ENCODE measurements around the gene KLHL20. TPM values are rescaled to one million over a fixed set of nuclear protein-coding genes. Genes with fewer than 3 reads are reported as not detected.
"Not testable (repeated sequence)": the region's sequence is repeated elsewhere in the genome, so short reads cannot be mapped to it uniquely, and the experiment has no call there.

The KLHL20 gene, protein sequence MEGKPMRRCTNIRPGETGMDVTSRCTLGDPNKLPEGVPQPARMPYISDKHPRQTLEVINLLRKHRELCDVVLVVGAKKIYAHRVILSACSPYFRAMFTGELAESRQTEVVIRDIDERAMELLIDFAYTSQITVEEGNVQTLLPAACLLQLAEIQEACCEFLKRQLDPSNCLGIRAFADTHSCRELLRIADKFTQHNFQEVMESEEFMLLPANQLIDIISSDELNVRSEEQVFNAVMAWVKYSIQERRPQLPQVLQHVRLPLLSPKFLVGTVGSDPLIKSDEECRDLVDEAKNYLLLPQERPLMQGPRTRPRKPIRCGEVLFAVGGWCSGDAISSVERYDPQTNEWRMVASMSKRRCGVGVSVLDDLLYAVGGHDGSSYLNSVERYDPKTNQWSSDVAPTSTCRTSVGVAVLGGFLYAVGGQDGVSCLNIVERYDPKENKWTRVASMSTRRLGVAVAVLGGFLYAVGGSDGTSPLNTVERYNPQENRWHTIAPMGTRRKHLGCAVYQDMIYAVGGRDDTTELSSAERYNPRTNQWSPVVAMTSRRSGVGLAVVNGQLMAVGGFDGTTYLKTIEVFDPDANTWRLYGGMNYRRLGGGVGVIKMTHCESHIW
- 26.6 TPM for total RNA-seq

DNA sequence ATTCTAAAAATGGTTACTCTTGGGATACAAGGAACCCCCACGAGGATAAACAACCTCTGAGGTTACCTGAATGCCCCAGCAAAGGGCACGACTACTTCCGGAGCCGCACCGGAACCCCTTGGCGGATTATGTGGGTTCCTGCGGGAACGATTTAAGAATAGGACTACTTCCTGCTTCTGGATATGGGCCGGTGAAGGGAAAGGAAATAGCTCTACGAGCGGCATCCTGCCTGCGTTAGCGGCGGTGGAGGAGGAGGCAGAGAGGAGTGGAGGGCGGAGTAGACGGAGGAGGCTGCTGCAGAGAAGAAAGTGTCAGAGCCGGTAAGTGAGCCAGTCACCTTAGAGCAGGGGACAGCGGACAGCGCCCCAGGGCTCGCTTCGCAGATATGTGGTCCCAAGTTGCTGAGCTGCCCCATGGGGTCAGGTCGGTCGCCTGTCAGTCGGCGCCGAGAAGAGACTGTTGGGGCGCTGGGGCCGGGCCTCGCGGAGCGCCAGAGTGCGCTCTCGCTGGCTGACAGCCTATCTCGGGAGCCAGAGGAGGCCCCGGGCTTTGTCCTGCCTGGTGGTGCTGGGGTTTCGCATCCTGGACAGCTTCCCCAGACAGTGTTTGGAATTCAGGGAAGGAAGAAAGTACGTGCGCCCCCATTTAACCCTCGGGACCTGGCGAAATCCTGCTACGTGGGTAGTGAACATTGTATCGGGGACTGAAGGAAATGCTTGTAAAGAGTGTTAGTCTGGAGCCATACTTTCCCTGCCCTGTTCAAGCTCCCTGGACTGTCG is at the start of gene KLHL20:
TSS of gene KLHL20 (plus strand) at position 223 of the 779 bp plus-strand sequence. CDS start 1,063 bp downstream, outside the sequence.
- Histone ChIP-seq H3K36me3 (ENCODE audit: control insufficient read depth in 3 of 3, insufficient read depth in 3 of 3, low read length in 3 of 3) (peaks cover 0 to 3% (median 0%) of the 10 kb centered on the region in 3 donors), H3K9ac (ENCODE audit: low read depth in 1 of 3, low read length in 3 of 3) (peak within 1 kb of the TSS; percentile 90 to 96 (median 96)), H3K9me3 (ENCODE audit: control insufficient read depth in 3 of 3, low read length in 3 of 3) (no peaks in the 10 kb centered on the region), H3K27ac (ENCODE audit: low read depth, low read length) (peak within 1 kb of the TSS; percentile 84), H3K4me1 (ENCODE audit: control insufficient read depth in 3 of 3, insufficient read depth in 3 of 3, low read length in 3 of 3) (peaks cover 5 to 13% (median 6%) of the 10 kb centered on the region in 3 donors), H3K4me3 (ENCODE audit: low read length in 3 of 3) (peak within 1 kb of the TSS; percentile 84 to 93 (median 91)), H3K27me3 (ENCODE audit: control insufficient read depth in 3 of 3, insufficient read depth in 3 of 3, low read length in 3 of 3) (peaks cover 3 to 8% (median 6%) of the 10 kb centered on the region in 3 donors)

DNA sequence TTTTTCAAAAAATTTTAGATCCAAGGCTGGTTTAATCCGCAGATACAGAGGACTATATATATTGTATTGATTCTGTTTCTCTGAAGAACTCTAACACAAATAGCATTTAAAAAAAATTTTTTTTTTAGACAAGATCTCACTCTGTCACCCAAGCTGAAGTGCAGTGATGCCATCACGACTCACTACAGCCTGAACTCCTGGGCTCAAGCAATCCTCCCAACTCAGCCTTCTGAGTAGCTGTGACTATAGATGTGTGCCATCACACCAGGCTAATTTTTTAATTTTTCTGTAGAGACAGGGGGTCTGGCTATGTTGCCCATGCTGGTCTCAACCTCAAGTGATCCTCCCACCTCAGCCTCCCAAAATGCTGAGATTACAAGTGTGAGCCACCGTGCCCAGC is 48.1 kb upstream of the KLHL20 start:
- Histone ChIP-seq H3K4me3 (ENCODE audit: low read length in 3 of 3) (no peak overlapping the region), H3K36me3 (ENCODE audit: control insufficient read depth in 3 of 3, insufficient read depth in 3 of 3, low read length in 3 of 3) (no peaks in the 10 kb centered on the region), H3K27ac (ENCODE audit: low read depth, low read length) (no peak overlapping the region), H3K4me1 (ENCODE audit: control insufficient read depth in 3 of 3, insufficient read depth in 3 of 3, low read length in 3 of 3) (no peaks in the 10 kb centered on the region), H3K27me3 (ENCODE audit: control insufficient read depth in 3 of 3, insufficient read depth in 3 of 3, low read length in 3 of 3) (peaks cover 5 to 18% (median 9%) of the 10 kb centered on the region in 3 donors), H3K9ac (ENCODE audit: low read depth in 1 of 3, low read length in 3 of 3) (no peak overlapping the region), H3K9me3 (ENCODE audit: control insufficient read depth in 3 of 3, low read length in 3 of 3) (no peaks in the 10 kb centered on the region)

DNA sequence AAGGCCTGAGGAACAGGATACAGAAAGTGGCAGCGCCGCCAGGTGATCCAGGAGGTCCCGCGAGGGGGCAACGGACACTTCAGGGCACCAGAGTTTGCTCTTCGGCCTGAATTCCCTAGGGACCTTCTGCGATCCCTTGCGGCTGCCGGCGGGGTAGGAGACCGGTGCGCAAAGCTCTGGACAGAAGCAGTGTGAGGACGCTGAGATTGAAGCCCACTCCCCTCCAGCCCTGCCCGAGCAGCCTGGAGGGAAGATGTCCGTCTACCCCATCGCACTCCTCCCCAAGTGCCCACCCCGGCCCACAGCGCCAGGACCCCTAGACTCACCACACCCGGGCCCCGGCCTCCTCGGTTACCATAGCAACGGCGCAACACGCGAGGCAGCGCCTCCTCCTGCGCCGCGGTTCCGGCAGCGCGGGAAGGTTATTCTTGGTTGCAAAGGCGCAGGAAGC is 45.3 kb upstream of the KLHL20 start, which contains the start of gene ANKRD45:
TSS of gene ANKRD45 (minus strand) at position 361 of the 451 bp plus-strand sequence. CDS start 10,433 bp downstream, outside the sequence.
- Histone ChIP-seq H3K27me3 (ENCODE audit: control insufficient read depth in 3 of 3, insufficient read depth in 3 of 3, low read length in 3 of 3) (peaks cover 7 to 18% (median 9%) of the 10 kb centered on the region in 3 donors), H3K27ac (ENCODE audit: low read depth, low read length) (no peak within 1 kb of the TSS), H3K36me3 (ENCODE audit: control insufficient read depth in 3 of 3, insufficient read depth in 3 of 3, low read length in 3 of 3) (no peaks in the 10 kb centered on the region), H3K9ac (ENCODE audit: low read depth in 1 of 3, low read length in 3 of 3) (no peak within 1 kb of the TSS), H3K4me3 (ENCODE audit: low read length in 3 of 3) (peak within 1 kb of the TSS in 1 of 3 donors; percentile 45), H3K9me3 (ENCODE audit: control insufficient read depth in 3 of 3, low read length in 3 of 3) (no peaks in the 10 kb centered on the region), H3K4me1 (ENCODE audit: control insufficient read depth in 3 of 3, insufficient read depth in 3 of 3, low read length in 3 of 3) (no peaks in the 10 kb centered on the region)

DNA sequence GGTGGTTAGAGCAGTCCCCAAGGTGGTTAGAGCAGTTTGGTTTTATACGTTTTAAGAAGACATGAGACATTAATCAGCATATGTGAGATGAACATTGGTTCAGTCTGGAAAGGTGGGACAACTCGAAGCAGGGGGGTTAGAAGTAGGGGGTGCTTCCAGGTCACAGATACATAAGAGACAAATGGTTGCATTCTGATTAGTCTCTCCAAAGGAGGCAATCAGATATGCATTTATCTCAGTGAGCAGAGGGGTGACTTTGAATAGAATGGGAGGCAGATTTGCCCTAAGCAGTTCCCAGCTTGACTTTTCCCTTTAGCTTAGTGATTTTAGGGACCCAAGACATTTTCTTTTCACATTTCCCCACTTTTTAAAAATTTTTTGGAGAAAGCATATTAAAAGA is 40.3 kb upstream of the KLHL20 start:
- H3K36me3 ChIP-seq (ENCODE audit: control insufficient read depth in 3 of 3, insufficient read depth in 3 of 3, low read length in 3 of 3); H3K9me3 ChIP-seq (ENCODE audit: control insufficient read depth in 3 of 3, low read length in 3 of 3): not testable (repeated sequence)

DNA sequence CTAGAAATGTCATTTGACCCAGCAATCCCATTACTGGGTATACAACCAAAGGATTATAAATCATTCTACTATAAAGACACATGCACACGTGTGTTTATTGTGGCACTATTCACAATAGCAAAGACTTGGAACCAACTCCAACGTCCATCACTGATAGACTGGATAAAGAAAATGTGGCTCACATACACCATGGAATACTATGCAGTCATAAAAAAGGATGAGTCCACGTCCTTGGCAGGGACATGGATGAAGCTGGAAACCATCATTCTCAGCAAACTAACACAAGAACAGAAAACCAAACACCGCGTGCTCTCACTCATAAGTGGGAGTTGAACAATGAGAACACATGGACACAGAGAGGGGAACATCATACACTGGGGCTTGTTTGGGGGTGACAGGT is 34.6 kb upstream of the KLHL20 start:
- H3K9ac ChIP-seq (ENCODE audit: low read depth in 1 of 3, low read length in 3 of 3); H3K27ac ChIP-seq (ENCODE audit: low read depth, low read length); H3K9me3 ChIP-seq (ENCODE audit: control insufficient read depth in 3 of 3, low read length in 3 of 3); H3K27me3 ChIP-seq (ENCODE audit: control insufficient read depth in 3 of 3, insufficient read depth in 3 of 3, low read length in 3 of 3); H3K4me3 ChIP-seq (ENCODE audit: low read length in 3 of 3); H3K36me3 ChIP-seq (ENCODE audit: control insufficient read depth in 3 of 3, insufficient read depth in 3 of 3, low read length in 3 of 3); H3K4me1 ChIP-seq (ENCODE audit: control insufficient read depth in 3 of 3, insufficient read depth in 3 of 3, low read length in 3 of 3): not testable (repeated sequence)

More for the DNA sequence above, 40.3 kb upstream of the KLHL20 start:
- not testable (repeated sequence) for H3K4me3 ChIP-seq (ENCODE audit: low read length in 3 of 3); H3K4me1 ChIP-seq (ENCODE audit: control insufficient read depth in 3 of 3, insufficient read depth in 3 of 3, low read length in 3 of 3); H3K27me3 ChIP-seq (ENCODE audit: control insufficient read depth in 3 of 3, insufficient read depth in 3 of 3, low read length in 3 of 3); H3K9ac ChIP-seq (ENCODE audit: low read depth in 1 of 3, low read length in 3 of 3); H3K27ac ChIP-seq (ENCODE audit: low read depth, low read length)

DNA sequence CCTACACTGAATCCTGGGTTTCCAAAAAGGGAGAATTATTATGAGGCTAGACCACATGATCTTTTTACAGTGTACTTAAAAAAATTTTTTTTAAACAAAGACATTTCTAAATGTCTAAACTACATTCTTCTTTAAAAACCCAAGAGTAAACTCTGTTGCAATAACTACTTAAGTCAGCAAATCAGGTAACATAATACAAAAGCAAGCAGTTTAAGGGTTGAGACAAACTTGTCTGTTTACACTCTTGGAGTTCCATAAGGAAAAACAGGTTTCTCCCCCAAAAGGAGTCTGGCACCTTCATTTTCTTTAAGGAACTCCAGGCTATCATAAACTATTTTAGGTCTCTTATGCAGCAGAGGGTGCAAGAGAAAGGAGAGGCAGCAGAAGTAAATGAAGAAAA is 32.6 kb upstream of the KLHL20 start:
- no peak overlapping the region for H3K9ac ChIP-seq (ENCODE audit: low read depth in 1 of 3, low read length in 3 of 3)
- no peak overlapping the region for H3K4me3 ChIP-seq (ENCODE audit: low read length in 3 of 3)
- no peaks in the 10 kb centered on the region for H3K4me1 ChIP-seq (ENCODE audit: control insufficient read depth in 3 of 3, insufficient read depth in 3 of 3, low read length in 3 of 3)
- H3K27me3 ChIP-seq (ENCODE audit: control insufficient read depth in 3 of 3, insufficient read depth in 3 of 3, low read length in 3 of 3) = no peaks in the 10 kb centered on the region
- no peaks in the 10 kb centered on the region for H3K36me3 ChIP-seq (ENCODE audit: control insufficient read depth in 3 of 3, insufficient read depth in 3 of 3, low read length in 3 of 3)
- no peaks in the 10 kb centered on the region for H3K9me3 ChIP-seq (ENCODE audit: control insufficient read depth in 3 of 3, low read length in 3 of 3)
- no peak overlapping the region for H3K27ac ChIP-seq (ENCODE audit: low read depth, low read length)

DNA sequence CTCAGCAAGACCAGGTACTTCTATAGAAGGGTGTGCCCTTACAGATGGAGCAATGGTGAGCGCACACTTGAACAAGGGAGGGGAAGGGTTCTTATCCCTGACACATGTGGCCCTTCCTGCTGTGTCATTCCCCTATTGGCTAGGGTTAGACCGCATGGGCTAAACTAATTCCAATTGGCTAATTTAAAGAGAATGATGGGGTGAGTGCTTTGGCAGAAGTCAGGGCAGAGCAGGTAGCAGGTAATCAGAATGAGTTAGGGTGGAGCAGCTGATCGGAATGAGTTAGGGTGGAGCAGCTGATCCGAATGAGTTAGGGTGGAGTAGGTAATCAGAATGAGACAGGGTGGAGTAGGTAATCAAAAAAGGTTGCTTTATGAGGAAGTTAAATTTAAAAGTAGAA is 30.9 kb upstream of the KLHL20 start:
- H3K9me3 ChIP-seq (ENCODE audit: control insufficient read depth in 3 of 3, low read length in 3 of 3); H3K4me3 ChIP-seq (ENCODE audit: low read length in 3 of 3); H3K4me1 ChIP-seq (ENCODE audit: control insufficient read depth in 3 of 3, insufficient read depth in 3 of 3, low read length in 3 of 3); H3K27ac ChIP-seq (ENCODE audit: low read depth, low read length); H3K36me3 ChIP-seq (ENCODE audit: control insufficient read depth in 3 of 3, insufficient read depth in 3 of 3, low read length in 3 of 3); H3K27me3 ChIP-seq (ENCODE audit: control insufficient read depth in 3 of 3, insufficient read depth in 3 of 3, low read length in 3 of 3); H3K9ac ChIP-seq (ENCODE audit: low read depth in 1 of 3, low read length in 3 of 3): not testable (repeated sequence)

DNA sequence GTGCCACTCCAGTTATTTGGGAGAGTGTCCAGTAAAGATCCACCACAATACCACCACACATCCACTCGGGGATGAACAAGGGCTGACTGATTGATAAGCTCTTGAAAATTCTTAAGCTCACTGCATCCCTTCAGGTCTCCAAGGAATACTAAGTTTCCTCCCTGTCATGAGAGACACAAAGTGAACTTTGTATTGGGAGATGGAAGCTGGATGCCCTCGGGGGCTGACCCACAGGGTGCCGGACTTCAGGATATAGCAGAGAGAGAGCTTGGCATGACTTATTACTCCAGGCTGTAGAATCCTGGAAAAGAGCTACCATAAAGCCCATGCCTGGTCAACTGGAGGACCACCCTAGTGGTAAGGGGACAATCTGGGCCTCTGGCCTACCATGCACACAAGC is 29.7 kb upstream of the KLHL20 start:
- not testable (repeated sequence) for H3K36me3 ChIP-seq (ENCODE audit: control insufficient read depth in 3 of 3, insufficient read depth in 3 of 3, low read length in 3 of 3); H3K27ac ChIP-seq (ENCODE audit: low read depth, low read length); H3K4me3 ChIP-seq (ENCODE audit: low read length in 3 of 3); H3K9me3 ChIP-seq (ENCODE audit: control insufficient read depth in 3 of 3, low read length in 3 of 3); H3K4me1 ChIP-seq (ENCODE audit: control insufficient read depth in 3 of 3, insufficient read depth in 3 of 3, low read length in 3 of 3); H3K27me3 ChIP-seq (ENCODE audit: control insufficient read depth in 3 of 3, insufficient read depth in 3 of 3, low read length in 3 of 3); H3K9ac ChIP-seq (ENCODE audit: low read depth in 1 of 3, low read length in 3 of 3)

DNA sequence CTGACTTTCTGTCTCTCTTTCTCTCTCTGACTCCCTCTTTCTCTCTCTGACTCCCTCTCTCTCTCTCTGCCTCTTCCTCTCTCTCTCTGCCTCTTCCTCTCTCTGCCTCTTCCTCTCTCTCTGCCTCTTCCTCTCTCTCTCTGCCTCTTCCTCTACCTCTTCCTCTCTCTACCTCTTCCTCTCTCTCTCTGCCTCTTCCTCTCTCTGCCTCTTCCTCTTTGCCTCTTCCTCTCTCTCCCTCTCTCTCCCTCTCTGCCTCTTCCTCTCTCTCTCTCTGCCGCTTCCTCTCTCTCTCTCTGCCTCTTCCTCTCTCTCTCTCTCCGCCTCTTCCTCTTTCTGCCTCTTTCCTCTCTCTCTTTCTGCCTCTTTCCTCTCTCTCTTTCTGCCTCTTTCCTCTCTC is 26.5 kb upstream of the KLHL20 start:
- Histone ChIP-seq H3K9me3 (ENCODE audit: control insufficient read depth in 3 of 3, low read length in 3 of 3) (no peaks in the 10 kb centered on the region), H3K27me3 (ENCODE audit: control insufficient read depth in 3 of 3, insufficient read depth in 3 of 3, low read length in 3 of 3) (no peaks in the 10 kb centered on the region), H3K9ac (ENCODE audit: low read depth in 1 of 3, low read length in 3 of 3) (no peak overlapping the region), H3K27ac (ENCODE audit: low read depth, low read length) (no peak overlapping the region), H3K36me3 (ENCODE audit: control insufficient read depth in 3 of 3, insufficient read depth in 3 of 3, low read length in 3 of 3) (no peaks in the 10 kb centered on the region), H3K4me3 (ENCODE audit: low read length in 3 of 3) (no peak overlapping the region), H3K4me1 (ENCODE audit: control insufficient read depth in 3 of 3, insufficient read depth in 3 of 3, low read length in 3 of 3) (no peaks in the 10 kb centered on the region)
